ENCODE data around the gene RSF1.

RSF1 gene

DNA sequence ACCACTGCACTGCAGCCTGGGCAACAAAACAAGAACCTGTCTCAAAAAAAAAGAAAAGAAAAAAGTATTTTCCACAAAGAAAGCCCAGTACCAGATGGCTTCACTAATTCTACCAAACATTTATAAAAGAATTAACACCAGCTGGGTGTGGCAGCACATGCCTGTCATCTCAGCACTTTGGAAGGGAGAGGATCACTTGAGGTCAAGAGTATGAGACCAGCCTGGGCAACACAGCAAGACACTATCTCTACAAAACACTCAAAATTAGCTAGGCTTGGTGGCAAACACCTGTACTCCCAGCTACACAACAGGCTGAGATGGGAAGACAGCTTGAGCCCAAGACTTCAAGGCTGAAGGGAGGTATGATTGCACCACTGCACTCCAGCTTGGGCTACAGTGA lies 20.1 kb downstream of the RSF1 start:
- no peak for FAIRE-seq

DNA sequence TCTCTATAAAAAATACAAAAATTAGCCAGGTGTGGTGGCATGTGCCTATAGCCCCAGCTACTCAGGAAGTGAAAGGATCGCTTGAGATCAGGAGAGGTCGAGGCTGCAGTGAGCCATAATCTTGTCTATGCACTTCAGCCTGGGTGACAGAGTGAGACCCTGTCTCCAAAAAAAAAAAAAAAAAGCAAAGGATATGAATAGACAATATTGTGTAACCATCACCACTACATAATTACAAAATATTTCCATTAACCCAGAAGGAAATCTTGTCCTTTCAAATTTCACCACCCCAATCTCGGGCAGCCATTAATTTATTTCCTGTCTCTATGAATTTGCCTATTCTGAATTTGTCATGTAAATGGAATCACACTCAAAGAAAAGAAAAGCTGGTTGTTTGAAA lies 21.2 kb downstream of the RSF1 start:
- no peak for FAIRE-seq

DNA sequence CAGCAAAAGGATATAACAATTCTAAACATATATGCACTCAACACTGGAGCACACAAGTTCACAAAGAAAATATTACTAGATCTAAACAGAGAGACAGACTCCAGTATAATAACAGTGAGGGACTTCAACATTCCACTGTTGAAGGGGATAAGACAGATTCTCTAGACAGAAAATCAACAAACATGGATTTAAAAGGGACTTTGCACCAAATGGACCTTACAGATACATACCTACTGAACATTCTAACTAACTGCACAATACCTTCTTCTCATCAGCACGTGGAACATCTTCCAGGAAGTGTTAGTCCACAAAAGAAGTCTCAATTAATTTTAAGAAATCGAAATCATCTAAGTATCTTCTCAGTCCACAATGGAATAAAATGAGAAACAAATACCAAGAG lies 26.6 kb downstream of the RSF1 start:
- FAIRE-seq = no peak

DNA sequence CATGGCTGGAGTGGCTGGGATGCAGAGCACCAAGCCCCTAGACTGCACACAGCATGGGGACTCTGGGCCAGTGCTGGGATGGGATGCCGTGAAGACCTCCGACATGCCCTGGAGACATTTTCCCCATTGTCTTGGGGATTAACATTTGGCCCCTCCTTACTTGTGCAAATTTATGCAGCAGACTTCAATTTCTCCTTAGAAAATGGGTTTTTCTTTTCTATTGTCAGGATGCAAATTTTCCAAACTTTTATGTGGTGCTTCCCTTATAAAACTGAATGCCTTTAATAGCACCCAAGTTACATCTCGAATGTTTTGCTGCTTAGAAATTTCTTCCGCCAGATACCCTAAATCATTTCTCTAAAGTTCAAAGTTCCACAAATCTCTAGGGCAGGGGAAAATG lies 29.2 kb downstream of the RSF1 start:
- no peak for FAIRE-seq

DNA sequence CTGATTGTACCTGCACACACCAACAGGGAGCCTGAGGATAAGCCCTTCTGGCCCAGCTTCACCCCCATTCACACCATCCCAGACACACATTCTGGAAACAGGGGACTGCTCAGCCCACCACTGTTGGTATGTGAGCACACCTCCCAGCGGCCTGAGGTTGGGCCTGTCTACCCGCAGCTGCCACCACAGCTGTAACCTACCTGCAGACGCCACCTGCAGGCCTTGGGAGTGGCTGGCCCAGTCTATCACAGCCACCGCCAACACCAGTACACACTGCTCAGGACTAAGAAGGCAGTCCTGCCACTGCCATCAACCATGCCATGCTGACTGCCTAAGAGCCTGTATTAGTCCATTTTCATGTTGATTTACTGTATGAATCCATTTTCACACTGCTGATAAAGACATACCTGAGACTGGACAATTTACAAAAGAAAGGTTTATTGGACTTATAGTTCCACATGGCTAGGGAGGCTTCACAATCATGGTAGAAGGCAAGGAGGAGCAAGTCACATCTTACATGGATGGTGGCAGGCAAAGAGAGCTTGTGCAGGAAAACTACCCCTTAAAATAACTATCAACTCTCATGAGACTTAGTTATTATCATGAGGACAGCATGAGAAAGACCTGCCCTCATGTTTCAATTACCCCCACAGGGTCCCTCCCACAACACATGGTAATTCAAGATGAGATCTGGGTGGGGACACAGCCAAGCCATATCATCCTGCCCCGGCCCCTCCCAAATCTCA lies 30.6 kb downstream of the RSF1 start:
- FAIRE-seq = no peak

DNA sequence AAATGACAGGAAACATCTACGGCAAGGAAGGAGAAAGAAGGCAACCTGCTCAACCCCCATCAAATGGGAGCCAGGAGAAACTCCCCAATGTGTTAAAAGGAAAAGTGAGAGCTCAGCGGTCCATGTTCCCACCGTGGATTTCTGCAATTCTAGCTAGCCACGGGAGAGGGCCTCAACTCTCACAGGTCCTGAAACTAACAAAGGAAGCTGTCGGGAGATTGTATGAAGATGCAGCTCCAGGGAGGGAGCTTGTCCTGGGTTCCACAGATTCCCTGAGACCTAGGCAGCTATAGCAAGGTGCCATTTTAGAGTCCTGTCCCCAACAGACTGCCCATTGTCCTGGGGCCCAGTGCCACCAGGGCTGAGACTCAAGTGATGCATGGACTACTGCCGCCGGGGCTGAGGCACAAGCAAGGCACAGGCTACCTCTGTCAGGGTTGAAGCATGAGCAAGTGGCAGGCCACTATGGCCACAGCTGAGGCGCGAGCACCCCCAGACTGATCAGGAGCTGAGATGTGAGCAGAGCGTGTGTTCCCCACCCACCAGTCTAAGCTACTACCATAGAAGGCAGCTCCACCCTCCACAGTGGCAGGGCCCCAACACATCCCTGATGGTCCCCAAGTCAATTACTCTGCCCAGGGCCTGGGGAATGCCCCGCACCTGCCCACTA lies 31.3 kb downstream of the RSF1 start:
- FAIRE-seq = no peak

DNA sequence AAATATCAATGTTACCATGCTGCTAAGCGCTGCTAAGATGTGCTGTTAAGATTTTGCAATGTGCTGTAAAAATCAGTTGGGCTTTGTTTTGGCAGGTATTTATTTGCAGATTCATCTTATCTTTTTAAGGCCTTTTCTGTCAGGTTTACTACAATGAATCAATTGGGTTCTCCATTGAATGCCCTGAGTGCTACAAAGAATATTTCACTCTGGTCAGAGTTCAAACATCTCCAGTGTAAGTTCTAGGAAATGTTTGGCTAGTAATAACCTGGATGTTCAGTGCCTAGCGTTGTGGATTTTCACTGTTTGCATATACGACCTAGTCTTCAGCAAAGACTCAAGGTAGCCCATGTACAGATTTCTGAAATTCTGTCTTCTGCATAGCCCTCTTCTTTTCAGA lies 36.0 kb downstream of the RSF1 start:
- FAIRE-seq = no peak

DNA sequence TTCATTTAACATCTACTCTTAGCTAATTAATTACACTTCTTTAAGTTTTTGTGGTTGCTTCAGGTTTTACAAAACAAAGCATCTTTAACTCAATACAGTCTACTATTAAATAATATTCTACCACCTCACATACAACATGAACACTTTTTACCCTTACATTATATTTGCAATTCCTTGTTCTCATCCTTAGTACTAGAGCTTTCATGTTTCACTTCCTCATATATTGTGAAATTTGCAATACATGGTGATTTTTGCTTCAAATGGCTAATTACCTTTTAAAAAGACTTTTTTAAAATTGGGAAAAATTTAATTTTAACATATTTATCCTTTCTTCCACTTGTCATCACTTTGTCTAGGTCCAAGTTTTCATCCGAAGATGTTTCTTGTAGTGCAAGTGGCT lies 37.5 kb downstream of the RSF1 start:
- no peak for FAIRE-seq

DNA sequence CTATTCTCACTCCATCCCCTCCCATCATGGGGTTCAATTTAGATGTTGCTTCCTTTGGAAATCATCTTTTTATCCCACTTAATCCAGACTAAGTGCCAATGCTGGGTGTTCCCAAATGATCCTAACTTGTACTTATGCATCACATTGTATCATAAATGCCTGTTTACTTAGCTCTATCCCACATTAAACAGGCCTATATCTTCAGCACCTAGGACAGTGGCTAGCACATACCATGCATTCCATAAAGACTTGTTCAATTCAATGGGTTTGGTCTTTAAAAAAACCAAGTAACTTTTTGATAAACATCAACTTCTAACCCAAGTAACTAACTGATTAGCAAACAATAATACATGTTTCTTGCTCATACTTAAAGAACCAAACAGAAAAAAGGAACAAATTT lies 40.6 kb downstream of the RSF1 start:
- no peak for FAIRE-seq

DNA sequence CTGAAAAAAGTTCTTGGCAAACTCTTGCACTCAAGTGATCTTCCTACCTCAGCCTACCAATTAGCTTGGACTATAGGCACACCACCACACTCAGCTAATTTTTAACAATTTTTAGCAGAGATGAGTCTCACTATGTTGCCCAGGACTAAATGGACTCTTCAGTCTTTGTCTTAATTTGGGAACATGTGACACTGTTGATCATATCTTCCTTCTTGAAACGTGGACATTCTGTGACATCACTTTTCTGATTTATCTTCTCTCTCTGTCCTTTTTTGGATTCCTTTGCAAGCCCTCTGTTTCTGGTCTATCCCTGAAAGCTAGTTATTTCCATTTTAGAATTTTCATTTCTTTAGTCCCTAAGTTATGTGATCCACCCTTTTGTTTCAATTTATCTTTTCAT lies 42.0 kb downstream of the RSF1 start:
- FAIRE-seq = no peak

DNA sequence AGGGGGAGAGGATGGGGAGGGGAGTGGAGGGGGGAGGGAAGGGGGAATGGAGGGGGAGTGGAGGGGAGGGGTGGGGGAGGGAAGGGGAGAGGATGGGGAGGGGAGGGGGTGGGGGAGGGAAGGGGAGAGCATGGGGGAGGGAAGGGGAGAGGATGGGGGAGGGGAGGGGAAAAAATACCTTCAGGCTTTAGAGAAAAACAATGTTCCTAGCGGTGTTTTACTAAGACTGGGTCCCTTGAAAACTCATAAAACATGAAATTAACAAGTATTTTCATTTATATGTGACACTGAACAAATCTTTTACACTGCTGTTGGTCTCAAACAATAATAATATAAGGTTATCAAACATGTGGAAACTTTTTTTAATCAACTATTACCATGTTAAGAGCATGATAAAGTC lies 42.4 kb downstream of the RSF1 start:
- FAIRE-seq = no peak

DNA sequence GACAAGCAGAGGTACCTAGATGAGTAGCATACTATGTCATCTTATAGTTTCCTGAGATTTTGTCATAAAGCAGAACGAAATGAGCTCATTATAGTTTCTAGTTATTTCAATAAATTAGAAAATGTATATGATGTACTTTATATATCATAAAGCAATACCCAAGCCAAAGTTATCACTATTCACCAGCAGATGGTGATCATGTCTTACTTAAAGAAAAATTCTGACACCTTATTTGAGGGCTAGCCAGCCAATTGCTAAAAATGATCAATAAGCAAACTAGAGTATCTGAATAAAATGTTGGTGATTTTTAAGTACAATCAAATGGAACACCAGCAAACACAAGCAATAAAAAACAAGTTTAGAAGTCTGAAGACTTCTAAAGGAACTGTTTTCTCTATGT lies 44.1 kb downstream of the RSF1 start:
- no peak for FAIRE-seq

DNA sequence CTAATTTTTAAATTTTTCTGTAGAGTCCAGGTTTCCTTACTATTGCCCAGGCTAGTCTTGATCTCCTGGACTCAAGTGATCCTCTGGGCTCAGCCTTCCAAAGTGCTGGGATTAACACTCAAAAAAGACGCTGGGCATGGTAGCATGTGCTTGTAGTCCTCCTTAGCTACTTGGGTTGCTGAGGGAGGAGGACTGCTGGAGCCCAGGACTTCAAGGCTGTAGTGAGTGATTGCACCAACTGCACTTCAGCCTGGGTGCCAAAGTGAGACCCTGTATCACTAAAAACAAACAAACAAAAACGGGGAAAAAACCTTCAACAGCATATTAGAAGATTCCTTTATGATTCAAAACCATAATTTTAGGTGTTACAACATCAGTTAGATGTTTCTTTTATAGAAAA lies 44.6 kb downstream of the RSF1 start:
- no peak for FAIRE-seq

DNA sequence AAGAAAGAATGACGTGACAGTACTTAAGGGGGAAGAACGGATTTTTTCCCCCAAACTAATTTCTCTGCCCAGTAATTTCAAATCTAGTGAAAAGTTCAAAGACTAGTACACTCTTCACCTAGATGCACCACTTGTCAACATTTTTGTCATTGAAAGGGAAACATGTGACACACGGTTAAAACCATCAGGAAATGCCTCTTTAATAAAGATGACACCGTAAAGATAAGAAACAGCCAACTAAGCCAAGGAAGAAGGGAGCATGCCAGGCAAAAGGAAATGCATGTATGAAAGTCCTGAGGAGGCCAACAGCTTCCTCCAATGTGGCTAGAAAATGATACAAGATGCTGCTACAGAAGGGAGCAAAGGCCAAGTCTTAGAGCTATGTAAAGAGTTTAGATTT lies 49.4 kb downstream of the RSF1 start:
- FAIRE-seq = no peak

DNA sequence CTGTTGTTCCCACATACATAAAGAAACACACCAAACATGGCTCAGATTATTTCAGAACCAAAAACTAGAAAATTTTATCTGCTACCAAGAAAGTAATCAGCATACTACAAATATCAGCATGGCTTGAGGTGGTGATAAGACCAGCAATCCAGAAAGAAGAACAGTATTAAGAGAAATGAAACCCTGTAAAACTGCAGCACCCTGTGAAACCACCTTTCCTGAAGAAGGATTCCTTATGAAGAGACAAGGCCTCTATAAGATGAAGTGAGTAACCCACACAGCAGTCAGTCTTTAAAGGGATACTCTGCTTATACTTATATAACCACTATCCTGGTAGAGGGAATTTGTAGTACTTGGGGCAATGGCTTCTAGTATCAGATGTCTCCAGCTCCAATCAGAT lies 49.9 kb downstream of the RSF1 start:
- FAIRE-seq = no peak

DNA sequence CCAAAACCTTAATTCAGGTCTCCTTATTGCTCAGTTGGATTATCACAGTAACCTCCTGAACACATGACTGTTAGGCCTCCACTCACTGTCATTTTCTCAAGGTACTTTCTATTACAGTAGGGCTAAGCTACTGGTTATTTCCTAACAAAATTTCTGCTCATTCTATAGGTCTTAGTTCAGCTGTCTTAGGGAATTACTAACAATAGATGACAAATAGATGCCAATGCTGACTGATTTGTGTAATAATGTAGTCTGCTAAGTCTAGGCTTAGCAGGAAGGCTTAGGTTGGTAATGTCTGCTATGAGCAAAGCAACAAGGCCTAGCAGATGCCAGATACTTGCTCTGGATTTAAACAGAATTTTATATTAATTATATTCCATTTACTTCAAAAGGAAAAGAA lies 58.1 kb downstream of the RSF1 start:
- no peak for FAIRE-seq

DNA sequence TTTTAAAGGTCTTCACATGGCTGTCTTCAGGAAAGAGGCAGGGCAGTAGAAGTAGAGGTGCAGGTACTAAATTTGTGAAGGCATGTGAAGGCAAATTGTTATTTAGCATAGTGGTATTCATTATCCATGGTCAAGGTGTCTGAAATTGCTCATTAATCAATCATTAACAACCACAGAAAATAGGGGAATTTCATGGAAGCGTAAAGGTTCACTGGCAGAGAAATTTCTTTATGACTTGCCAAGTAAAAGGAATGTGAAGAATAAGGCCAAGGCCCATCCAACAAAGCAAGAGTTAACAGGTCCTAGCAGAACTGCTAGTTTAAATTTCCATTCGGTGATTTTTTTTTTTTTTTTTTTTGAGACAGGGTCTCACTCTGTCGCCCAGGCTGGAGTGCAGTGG lies 59.0 kb downstream of the RSF1 start:
- no peak for FAIRE-seq

DNA sequence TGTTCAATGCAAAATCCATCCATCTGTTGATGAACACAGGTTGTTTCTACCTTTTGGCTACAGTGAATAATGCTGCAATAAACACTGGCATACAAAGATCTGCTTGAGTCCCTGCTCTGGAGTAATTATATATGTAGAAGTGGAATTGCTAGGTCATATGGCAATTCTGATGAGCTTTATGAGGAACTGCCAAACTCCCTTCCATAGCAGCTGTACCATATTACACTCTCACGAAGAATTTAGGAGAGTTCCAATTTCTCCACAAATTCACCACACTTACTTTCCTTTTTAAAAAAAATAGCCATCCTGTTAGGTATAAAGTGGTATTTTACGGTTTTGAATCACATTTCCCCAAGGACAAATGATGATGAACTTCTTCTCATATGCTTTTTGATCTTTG lies 62.2 kb downstream of the RSF1 start:
- FAIRE-seq = no peak

DNA sequence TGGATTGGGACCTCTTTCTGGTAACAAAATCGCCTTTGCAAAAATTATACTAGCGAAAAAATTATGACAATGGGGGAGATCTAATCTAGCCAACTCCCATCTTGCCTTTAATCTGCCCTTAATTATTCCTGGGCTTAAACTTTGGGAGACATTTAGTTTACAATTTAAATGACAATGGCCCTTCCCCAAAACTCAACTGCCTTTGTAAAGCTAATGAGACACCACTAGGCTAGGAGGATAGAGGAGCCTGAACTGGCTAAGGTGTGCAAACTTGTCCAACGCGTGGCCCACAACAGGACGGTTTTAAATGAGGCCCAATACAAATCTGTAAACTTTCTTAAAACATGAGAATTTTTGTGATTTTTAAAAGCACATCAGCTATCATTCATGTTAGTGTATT lies 67.3 kb downstream of the RSF1 start:
- FAIRE-seq = no peak

DNA sequence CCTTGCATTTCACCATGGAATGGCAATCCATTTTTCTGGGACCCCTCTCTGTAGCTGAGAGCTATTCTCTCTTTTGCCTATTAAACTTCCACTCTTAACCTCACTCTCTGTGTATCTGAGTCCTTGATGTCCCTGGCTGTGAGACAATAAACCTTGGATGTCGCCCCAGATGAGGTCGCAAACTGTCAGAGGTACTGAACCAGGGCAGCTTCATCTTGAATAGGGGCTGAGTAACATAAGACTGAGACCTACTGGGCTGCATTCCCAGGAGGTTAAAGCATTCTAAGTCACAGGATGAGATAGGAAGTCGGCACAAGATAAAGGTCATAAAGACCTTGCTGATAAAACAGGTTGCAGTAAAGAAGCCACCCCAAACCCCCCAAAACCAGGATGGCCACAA lies 68.0 kb downstream of the RSF1 start:
- no peak for FAIRE-seq

DNA sequence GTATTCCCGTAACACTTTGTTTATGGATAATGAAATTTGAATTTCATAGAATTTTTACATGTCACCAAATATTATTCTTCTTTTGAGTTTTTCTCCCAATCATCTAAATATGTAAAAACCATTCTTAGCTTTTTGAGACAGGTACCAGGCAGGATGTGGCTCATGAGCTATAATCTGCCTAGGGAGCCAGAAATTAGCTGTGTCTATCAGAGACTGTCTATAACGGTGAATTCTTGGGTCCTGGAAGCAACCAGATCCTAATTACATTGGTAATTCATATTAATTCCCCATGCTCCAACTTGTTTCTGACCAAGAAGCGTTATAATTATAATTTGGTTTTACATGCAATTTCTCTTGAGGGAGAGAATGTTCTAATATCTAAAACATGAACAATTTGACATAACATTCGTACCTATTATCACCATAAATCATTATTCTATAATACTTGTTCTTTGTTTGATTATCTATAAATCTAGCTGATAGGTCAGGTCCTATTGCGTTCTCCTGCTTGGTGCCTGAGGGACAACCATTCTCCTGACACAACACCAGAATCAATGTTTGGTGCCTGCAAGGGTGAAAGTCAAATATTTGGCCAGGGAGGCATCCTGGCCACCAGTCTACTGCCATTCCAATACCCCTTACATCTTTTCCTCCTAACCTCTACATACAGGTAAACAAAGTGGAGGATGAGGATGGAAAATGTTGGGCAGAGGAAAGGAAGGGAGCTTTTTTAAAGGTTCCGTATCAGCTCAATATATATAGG lies 69.9 kb downstream of the RSF1 start:
- no peak for FAIRE-seq

DNA sequence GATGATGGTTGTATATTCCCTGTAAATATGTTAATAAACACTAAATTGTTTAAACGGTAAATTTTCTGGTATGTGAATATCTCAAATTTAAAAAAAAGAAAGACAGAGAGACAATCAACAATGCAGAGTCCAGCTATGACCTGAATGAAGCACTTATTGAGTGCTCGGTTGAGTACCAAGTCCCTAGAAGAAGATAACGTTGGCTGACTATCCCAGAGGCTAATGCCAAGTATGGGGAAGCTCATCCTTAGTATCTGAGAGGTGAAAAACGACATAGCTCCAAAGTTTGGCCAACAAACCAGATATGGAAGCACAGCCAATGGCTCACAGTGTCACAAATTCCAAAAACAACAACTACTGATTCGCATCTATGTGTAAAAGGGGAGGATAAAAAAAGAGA lies 71.3 kb downstream of the RSF1 start:
- no peak for FAIRE-seq

DNA sequence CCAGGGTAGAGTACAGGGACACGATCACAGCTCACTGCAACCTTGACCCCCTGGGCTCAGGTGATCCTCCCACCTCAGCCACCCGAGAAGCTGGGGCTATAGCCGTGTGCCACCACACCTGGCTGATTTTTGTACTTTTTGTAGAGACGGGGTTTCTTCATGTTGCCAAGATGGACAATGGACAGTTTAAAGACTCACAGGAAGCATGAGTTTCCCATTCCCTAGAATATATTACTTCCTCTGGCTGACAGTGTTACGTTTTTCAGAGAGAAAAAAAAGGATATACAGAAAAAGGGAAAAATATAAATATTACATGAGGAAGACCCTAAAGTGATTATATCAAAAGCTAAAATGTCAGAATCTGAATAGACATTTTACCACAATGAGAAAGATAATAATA lies 72.3 kb downstream of the RSF1 start:
- no peak for FAIRE-seq

DNA sequence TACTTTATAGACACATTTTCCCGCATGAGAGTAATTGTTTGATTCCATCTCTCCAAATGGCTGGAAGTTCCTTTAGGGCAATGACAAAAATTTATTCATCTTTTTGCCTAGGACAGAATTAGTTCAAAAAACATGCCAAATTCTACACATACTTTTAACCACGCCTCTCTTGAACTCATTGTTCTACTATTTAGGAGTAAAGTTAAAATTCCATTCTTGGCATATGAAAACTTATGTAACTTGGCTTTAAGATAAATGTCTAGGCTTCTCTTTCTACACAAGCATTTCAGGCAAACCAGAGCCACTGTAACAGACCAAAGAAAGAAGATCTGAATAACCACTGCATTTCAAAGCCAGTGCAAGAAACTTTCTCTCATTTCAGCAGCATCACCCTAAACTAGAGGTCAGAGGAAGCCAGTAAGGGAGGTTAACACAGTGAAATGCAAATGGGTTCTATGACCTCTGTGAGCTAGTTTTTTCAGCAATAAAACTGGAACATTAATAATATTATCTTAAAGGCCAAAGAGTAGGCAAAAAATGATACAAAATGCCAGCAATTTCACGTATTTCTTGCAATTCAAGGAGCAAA lies 73.0 kb downstream of the RSF1 start:
- no peak for FAIRE-seq

Data from endometrium (tissue), 2 donors.